Astrocyte (in vitro differentiated cells and primary cell): Measurements from ENCODE around the gene CXorf49.
"Not testable (repeated sequence)": the region's sequence is repeated elsewhere in the genome, so short reads cannot be mapped to it uniquely, and the experiment has no call there.

Experiments used
- EZH2 ChIP-seq: IDR thresholded peaks from 2 replicates; pipeline ENCODE4 v1.6.1; 2012; ENCODE audit warnings: mild to moderate bottlenecking, low read length, inconsistent platforms; ENCODE audit not compliant: insufficient read depth
- TF ChIP-seq, protein P1 (sequence below): IDR thresholded peaks from 2 replicates; pipeline ENCODE4 v1.5.1; 2011; ENCODE audit warnings: low read depth, mild to moderate bottlenecking, inconsistent platforms, low read length, moderate library complexity; ENCODE audit not compliant: insufficient read depth

DNA sequence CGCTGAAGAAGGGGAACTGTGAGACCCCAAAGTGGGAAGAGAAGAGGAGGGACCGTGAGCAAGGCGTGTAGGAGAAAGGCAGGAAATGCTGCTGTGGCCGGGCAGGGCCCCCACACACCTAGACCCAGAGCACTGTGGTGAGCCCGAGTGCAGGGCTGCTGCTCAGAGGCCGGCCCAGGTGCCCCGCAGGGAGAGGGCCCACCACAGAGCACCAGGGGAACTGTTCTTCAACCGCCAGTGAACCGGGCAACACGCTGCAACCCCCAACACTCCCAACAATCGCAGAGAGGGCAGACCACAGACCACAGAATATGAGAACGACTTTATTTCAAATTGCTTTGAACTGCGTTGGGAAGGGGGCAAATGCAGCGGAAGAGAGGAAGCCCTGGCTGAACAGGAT lies 4.0 kb downstream of the CXorf49 start:
- TF ChIP-seq, protein P1, sequence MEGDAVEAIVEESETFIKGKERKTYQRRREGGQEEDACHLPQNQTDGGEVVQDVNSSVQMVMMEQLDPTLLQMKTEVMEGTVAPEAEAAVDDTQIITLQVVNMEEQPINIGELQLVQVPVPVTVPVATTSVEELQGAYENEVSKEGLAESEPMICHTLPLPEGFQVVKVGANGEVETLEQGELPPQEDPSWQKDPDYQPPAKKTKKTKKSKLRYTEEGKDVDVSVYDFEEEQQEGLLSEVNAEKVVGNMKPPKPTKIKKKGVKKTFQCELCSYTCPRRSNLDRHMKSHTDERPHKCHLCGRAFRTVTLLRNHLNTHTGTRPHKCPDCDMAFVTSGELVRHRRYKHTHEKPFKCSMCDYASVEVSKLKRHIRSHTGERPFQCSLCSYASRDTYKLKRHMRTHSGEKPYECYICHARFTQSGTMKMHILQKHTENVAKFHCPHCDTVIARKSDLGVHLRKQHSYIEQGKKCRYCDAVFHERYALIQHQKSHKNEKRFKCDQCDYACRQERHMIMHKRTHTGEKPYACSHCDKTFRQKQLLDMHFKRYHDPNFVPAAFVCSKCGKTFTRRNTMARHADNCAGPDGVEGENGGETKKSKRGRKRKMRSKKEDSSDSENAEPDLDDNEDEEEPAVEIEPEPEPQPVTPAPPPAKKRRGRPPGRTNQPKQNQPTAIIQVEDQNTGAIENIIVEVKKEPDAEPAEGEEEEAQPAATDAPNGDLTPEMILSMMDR = not testable (repeated sequence)
- not testable (repeated sequence) for TF ChIP-seq EZH2
